ENCODE data around the gene TMCC1.
"Not testable (repeated sequence)": the region's sequence is repeated elsewhere in the genome, so short reads cannot be mapped to it uniquely, and the experiment has no call there.

The TMCC1 gene

DNA sequence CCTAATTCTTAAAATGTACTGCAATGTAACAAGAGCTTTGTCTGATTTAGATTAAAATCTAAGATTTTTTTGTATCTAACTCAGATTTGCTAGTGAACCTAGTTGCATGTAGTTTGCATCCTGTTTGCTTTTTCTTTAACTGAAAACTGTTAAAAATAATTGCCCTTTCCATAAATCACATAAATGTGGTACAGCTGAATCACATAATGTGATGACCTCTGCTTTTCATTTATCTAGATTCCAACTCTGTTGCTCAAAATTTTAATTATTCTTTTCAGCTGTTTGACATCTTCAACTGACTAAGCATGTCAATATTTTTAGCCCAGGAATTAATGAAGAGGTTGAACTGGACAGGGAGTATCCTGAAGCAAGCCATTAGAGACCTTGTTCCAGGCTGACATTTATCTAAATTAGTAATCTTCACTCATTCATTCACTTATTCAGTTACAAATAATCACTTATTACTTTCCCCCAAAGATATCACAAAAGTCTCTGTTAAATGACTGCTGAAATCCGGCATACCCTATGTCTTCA is 185.1 kb downstream of the TMCC1 start:
- no peak for DNase-seq

DNA sequence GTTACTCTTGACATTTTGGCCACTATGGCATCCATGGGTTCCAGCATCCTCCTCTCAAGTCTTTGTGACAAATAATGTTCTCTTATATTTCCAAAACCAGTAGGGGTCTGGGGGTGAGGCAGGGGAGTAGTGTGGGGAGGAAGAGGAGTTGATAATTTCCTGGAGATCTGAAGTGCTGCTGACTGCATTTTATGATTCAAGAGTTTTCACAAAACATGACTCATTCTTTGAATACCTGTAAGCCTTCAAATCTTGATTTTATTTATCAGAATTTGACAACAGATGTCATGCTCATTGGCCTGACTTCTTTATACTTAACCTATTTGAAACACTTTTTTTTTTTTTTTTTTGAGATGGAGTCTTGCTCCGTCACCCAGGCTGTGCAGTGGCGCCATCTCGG is 188.2 kb downstream of the TMCC1 start:
- DNase-seq, result no peak

DNA sequence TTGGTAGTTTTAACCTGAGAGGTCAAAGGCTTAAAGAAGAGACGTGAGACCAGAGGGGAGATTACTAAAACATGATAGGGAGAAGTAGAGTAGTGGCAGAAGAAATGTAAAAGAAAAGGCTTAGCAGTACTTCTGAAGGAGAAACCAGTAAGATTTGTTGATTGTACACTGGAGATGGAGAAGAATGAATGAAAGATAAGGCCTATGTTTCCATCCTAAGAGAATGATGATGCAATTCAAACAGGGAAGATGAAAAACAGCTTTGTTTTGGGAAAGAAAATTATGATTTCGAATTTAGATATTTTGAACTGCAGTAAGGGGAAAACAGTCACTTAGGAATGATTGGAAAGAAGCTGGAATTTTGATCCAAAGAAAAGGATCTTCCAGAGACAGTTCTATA is 189.6 kb downstream of the TMCC1 start:
- DNase-seq, result no peak

DNA sequence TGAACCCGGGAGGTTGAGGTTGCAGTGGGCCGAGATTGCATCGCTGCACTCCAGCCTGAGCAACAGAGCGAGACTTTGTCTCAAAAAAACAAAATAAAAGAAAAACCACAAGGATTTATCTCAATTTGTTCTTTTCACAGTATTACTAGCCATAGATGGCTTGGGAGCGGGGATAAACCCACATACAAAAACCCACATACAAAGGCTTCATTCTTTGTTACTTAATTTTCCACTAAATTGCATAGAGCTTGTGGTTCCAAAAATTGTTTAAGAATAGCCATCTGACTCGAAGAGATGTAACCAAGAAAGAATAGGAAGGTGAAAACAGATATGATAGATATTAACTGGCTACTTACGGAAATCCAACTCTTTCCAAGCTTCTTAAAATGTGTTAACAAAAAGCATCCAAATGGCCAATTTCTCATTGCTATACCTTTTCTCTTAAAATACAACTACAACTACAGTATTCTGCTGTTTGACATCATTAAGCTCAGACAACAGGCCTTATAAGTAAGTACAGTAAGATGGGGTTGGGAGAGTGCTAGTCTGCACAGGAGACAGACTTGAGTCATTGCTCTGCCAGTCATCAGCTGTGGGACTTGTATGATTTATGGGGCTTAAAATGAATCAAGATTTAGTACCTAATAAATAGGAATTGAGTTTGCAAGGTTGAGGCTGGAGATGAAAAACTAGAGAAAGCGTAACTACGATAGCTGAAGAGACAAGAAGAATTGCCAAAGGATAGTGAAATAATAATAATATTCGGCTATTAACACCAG is 190.4 kb downstream of the TMCC1 start:
- DNase-seq, result no peak

DNA sequence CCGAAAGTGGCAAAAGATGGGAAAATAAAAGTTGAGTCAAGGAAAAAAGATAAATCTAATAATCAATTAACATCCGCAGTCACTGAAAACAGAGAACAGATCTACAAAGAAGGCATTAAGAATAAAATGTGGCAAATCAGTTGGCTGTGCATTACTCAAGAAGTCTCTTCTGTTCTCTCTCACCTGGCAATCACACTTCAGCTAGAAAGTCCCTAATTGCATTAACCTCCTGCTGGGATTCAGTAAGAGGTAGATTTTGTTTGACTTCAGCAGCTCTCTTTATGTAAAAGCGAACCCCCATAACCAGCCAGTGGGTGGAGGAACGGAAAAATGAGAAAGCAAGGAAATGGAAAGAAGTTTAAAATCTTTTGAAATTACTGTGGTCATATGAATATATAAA is 192.3 kb downstream of the TMCC1 start:
- no peak for DNase-seq

DNA sequence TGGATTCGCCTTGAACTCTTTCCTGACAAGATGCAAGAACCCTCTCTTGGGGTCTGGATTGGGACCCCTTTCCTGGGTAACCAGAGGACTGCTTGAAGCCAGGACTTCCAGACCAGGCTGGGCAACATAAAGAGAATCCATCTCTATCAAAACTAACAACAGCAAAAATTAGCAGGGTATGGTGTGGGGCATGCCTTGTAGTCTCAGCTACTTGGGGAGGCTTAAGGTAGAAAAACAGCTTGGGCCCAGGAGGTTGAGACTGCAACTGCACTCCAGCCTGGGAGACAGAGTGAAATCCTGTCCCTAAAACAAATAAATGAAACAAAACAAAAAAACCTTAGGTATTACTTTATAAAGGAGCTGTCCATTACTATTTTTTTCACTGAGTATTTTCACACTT is 193.9 kb downstream of the TMCC1 start:
- DNase-seq, result no peak

DNA sequence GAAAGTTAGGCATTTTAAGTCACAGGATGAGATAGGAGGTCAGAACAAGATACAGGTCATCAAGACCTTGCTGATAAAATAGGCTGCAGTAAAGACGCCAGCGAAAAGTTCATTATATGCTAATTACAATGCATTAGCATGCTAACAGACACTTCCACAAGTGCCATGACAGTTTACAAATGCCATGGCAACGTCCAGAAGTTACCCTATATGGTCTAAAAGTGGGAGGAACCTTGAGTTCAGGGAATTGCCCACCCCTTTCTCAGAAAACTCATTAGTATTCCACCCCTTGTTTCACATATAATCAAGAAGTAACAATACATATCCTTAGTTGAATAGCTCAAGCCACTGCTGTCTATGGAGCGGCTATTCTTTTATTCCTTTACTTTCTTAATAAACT is 194.3 kb downstream of the TMCC1 start:
- no peak for DNase-seq

DNA sequence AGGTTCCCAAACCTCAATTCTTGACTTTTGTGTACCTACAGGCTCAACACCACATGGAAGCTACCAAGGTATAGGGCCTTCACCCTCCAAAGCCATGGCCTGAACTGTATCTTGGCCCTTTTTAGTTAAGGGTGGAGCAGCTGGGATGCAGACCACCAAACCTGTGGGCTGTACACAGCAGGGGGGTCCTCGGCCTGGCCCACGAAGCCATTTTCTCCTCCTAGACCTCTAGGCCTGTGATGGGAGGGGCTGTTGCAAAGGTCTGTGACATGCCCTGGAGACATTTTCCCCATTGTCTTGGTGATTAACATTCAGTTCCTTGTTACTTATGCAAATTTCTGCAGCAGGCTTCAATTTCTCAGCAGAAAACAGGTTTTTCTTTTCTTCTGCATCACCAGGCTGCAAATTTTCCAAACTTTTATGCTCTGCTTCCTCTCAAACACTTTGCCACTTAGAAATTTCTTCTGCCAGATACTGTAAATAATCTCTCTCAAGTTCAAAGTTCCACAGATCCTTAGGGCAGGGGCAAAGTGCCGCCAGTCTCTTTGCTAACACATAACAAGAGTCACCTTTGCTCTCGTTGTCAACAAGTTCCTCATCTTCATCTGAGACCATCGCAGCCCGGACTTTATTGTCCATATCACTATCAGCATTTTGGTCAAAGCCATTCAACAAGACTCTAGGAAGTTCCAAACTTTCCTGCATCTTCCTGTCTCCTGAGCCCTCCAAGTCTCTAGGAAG is 196.1 kb downstream of the TMCC1 start:
- no peak for DNase-seq

DNA sequence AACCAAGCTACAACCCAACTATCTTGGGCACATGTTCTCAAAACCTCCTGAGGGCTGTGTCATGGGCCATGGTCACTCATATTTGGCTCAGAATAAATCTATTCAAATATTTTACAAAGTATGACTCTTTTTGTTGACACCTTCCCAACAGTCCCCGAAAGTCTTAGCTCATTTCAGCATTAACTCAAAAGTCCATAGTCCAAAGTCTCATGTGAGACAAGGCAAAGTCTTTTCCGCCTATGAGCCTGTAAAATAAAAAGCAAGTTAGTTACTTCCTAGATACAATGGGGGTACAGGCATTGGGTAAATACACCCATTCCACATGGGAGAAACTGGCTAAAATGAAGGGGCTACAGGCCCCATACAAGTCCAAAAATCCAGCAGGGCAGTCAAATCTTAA is 197.1 kb downstream of the TMCC1 start:
- DNase-seq, result not testable (repeated sequence)

DNA sequence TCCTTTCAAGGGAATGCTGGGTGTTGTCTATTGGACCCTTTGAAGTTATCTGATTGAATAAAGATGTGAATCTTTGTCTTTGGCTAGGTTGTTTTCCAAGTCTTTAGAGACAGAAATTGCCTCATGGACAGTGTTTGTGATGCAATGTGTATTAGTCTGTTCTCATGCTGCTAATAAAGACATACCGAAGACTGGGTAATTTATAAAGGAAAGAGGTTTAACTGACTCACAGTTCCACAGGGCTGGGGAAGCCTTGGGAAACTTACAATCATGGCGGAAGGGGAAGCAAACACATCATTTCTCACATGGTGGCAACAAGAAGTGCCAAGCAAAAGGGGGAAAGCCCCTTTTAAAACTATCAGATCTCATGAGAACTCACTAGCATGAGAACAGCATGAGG is 198.3 kb downstream of the TMCC1 start:
- no peak for DNase-seq

DNA sequence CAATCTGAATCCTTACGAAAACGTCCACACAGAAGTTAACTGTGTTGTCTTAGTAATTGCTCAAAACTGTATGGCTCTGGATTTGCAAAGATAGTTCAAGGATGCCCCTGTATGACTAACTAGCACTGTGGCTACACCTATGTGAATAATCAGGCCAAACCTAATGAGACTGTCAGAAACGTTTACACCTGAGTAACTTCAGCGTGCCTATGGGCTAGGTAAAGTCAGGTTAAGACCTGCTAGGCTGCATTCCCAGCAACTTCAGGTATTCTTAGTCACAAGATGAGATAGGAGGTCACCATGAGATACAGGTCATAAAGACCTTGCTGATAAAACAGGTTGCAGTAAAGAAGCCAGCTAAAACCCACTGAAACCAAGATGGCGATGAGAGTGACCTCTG is 199.3 kb downstream of the TMCC1 start:
- no peak for DNase-seq

DNA sequence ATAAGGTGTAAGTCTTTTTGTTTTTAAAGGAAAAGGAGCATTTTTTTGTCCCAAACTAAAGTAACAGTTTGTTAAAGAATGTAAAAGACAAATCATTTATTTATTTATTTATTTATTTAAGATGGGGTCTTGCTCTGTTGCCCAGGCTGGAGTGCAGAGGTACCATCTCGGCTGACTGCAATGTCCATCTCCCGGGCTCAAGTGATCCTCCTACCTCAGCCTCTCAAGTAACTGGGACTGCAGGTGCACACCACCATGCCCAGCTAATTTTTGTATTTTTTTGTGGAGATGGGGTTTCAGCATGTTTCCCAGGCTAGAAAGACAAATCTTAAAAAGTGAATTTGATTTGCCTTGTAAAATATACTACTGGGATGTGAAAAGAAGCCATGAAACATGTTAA is 200.8 kb downstream of the TMCC1 start:
- DNase-seq, result no peak

DNA sequence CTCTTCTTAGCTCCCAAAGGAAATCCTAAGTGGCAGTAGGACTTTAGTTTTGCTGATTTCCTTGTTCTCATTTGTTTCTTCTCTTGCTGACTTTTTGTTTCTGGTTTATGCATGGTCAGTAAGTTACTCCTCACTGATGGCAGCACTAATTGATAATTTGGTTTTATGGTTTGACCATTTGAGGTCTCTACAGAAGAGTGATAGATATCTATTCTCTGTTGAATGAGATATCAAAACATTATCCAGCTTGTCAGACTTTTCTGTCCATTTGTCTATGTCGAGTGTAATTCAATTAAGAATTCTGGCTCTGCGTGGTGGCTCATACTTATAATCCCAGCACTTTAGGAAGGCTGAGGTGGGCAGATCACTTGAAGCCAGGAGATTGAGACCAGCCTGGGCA is 202.5 kb downstream of the TMCC1 start:
- DNase-seq, result no peak

DNA sequence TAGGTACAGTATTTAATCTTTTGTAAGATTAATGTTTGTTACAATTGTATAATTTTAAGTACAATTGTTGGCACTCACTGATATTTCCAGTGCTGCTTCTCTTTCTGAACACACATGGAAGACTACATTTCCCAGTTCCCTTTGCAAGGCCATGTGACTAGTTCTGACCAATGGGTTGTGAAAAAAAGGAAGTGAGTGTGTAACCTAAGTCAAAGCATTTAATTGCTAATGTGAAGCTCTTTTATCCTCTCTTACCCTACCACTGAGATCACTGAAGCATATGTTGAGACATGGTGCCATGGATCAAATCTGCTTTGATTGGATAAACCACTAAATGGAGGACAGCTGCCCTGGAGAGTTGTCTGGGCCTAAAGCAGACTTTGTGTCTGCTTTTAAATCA is 203.1 kb downstream of the TMCC1 start:
- peak; percentile 46 for DNase-seq

DNA sequence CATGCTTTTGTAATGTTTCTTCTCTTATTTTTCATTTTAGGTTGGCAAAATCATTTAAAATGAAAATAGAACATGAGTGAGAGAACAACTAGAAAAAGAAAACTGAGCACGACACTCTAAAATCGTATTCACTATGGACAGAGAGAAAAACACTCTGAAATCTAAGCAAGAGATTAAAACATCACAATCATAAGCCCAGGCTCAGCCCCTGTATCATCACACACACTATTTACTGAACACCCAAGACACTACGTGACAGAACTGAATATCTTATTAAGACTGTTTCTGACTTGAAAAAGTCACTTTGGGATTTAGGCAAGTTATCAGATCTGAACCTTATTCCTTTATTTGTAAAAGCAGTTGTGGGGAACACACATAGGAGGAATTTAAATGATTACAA is 204.5 kb downstream of the TMCC1 start:
- DNase-seq, result no peak

DNA sequence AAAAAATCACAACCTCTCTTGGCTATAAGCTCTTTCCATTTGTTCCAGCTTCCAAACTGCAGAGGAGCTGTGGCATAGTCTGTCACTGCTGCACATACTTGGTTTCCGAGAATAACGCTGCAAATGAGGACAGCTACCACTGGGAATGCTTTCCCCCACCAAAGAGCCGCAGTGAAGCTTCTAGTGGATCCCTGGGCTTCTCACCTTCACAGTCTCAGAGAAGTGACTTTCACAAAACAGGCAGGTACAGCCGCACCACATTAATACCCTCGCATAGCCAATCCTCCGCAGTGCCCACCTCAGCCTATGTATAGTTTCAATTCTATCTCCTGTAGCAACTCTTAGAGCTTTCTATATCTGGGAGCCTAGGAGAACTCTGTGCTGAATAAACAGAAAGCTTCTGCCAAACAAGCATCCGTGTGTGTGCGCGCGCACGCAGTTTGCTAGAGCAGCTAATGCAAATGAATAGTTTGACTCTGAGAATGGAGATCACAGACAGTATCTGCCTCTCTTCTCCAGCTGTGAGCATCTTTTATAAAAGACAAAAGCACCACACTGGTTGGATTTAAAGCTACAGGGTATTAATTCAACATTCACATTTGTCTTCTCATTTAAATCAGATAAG is 205.1 kb downstream of the TMCC1 start:
- DNase-seq, result peak; percentile 59

DNA sequence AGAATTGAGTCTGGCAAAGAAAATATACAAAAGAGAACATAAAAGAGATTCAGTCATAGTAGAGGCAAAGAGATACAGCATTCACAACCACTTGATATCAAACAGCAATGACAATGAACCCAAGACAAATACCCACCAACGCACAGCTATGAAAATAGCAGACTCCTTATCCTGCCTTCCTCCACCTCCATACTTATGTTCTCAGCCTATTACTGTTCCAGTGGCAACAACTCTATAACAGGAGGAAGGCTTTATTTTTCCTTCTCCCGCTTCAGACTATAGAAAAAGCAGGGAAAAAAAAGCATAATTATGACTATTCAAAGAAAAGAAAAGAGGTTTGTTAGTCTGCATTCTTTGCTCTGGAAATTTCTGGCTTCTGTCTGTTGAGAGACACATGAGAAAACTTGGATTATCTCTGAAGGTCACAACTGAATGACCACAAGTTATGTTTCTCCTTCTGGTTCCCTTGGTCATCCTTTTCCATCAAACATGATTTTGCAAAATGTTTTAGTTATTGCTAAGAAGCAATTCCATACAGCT is 205.9 kb downstream of the TMCC1 start:
- DNase-seq, result peak; percentile 34

DNA sequence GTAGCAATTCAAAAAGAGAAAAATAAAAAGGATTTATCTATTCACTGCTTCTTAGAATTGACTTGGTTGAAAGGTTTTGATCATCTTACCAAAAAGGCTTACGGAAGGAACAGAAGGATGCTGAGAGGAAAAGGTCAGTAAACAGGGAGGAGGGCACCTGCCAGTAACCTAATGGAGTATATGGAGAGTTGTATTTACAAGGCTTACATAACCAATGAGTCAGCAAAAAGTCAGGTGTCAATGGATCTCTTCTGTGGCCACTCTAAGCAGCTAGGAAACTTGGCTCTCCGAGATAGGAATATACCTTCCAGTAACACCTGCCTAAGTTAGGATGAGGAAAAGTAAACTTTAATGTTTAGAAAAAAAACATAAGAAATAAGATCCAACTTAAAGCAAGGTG is 206.6 kb downstream of the TMCC1 start:
- peak; percentile 76 for DNase-seq

DNA sequence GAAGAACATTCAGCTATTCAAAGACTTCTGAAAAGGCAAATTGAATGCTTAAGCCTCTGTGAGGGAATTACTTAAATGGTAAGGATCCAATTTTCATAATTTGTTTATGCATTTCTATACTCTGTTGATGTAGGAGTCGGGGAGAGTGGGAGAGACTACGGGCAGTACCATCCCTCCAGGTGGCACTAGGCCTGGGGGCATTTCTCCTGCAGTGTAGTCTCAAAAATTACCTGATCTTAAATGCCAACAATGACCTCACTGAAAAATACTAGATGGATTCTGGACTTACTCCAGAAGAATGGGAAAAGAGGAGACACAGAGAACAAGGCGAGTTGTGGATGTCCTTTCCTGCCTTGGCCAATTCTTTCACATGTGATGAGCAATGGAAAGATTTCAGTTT is 209.2 kb downstream of the TMCC1 start:
- no peak for DNase-seq

DNA sequence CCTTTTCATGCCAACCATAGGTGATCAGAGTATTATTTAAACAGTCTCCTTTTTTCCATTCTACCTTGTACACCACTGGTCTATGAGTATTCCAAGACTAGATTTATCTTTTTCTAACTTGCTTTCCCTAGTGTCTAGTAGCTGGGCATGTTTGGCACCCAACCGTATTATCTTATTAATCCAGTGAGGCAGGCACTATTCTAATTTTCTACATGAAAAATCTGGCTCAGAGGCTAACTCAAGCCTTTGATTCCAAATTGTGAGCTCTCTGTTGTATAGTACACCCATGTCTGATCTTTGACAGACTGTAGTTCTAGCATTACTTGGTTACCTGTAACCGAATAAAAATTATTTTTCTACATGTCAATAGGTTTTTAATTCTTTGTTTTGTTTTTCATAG is 210.3 kb downstream of the TMCC1 start:
- DNase-seq, result no peak

DNA sequence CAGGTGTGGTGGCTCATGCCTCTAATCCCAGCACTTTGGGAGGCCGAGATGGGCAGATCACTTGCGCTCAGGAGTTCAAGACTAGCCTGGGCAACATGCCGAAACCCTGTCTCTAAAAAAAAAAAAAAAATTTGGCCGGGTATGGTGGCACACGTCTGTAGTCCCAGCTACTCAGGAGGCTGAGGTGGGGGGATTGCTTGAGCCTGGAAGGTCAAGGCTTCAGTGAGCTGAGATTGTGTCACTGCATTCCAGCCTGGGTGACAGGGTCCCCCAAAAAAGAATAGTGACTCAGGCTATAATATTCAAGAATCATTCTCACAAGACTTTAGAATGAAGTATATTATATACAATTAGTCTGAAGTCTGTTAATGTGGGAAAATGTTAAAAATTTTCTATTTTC is 216.5 kb downstream of the TMCC1 start:
- no peak for DNase-seq

DNA sequence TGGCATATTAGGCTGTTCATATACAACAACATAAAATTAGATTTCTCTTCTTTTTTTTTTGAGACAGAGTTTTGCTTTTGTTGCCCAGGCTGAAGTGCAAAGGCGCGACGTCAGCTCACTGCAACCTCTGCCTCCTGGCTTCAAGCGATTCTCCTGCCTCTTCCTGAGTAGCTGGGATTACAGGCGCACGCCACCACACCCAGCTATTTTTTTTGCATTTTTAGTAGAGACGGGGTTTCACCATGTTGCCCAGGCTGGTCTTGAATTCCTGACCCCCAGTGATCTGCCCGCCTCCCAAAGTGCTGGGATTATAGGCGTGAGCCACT is 218.8 kb downstream of the TMCC1 start:
- DNase-seq, result not testable (repeated sequence)

DNA sequence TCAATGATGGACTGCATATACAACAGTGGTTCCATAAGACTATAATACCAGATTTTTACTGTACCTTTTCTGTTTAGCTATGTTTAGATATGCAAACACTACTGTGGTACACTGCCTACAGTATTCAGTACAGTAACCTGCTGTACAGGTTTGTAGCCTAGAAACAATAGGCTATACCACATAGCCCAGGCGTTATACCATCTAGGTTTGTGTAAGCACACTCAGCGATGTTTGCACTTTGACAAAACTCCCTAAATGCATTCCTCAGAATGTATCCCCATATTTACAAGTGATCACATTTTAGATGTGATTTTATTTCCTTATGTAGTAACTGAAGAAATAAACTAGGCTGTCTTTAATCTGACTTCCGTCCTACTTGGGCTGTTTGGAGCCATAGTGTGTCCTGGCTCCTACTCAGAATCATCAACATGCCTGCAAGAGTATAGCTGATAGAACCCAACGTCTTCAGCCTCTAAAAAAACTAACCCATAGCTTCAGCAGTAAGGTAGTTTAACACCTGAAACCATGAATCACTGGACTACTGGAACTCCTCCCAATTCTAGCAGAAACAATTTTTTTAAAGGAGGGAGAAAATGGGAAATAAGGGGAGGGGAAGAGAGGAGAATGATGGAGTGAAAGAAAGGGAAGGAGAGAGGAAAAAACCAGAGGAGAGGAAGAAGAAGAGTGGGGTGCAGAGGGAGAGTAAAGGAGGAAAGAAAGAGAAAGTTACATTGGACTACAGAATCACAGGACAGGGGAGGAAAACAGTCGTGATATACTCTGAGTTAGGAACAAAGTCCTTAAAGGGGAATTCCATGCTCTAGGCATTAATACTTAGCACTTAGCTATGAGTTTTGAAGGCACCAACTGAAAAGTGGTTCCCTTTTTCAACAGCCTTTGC is 219.4 kb downstream of the TMCC1 start:
- DNase-seq, result no peak
